ENCODE data around the gene MAPK6.
A peak's percentile ranks its signal among the peaks of the same experiment; 100 is the strongest.
"Not testable (repeated sequence)": the region's sequence is repeated elsewhere in the genome, so short reads cannot be mapped to it uniquely, and the experiment has no call there.

The MAPK6 gene

GRCh38 chr15:52078876-52079700 lies 60.1 kb downstream of the MAPK6 start:
- POLR2A ChIA-PET = no interaction called here
- peak; percentile 80 for DNase-seq (ENCODE audit: extremely low spot score)
- CTCF ChIA-PET = interaction anchor here (0.6 to 9.1 kb wide), 34 partner anchors 11 to 178 kb away, joined by 3 to 145 read pairs (median 5); partner anchors contain the start of gene LEO1
- peak; percentile 75 for TF ChIP-seq CTCF (IDR thresholded peaks at IDR 0.05; ENCODE audit: control extremely low read depth, extremely low read depth, low read depth, missing control alignments)

GRCh38 chr15:52080031-52080430 lies 61.0 kb downstream of the MAPK6 start:
- POLR2A ChIA-PET = interaction anchor here (0.6 kb wide), 1 partner anchor 26 kb away, joined by 3 read pairs; no protein-coding TSS in a partner anchor
- TF ChIP-seq CTCF (IDR thresholded peaks at IDR 0.05; ENCODE audit: control extremely low read depth, extremely low read depth, low read depth, missing control alignments) = no peak
- CTCF ChIA-PET = interaction anchor here (0.7 to 9.1 kb wide), 16 partner anchors 14 to 160 kb away, joined by 3 to 145 read pairs (median 16); partner anchors contain the start of gene LEO1
- no peak for DNase-seq (ENCODE audit: extremely low spot score)

- CTCF ChIA-PET = interaction anchor here (0.7 to 9.1 kb wide), 14 partner anchors 14 to 175 kb away, joined by 3 to 145 read pairs (median 16); no protein-coding TSS in a partner anchor
- POLR2A ChIA-PET = no interaction called here
- no peak for TF ChIP-seq CTCF (IDR thresholded peaks at IDR 0.05; ENCODE audit: control extremely low read depth, extremely low read depth, low read depth, missing control alignments)
- no peak for DNase-seq (ENCODE audit: extremely low spot score)
Measured at GRCh38 chr15:52080706-52081392, 61.8 kb downstream of the MAPK6 start.

GRCh38 chr15:52082197-52083036 lies 63.4 kb downstream of the MAPK6 start:
- no peak for TF ChIP-seq CTCF (IDR thresholded peaks at IDR 0.05; ENCODE audit: control extremely low read depth, extremely low read depth, low read depth, missing control alignments)
- peak; percentile 62 for DNase-seq (ENCODE audit: extremely low spot score)
- ChIA-PET CTCF (interaction anchor here (0.9 to 9.1 kb wide), 22 partner anchors 9 to 194 kb away, joined by 3 to 145 read pairs (median 6); no protein-coding TSS in a partner anchor), POLR2A (no interaction called here)

GRCh38 chr15:52083037-52083359 lies 64.0 kb downstream of the MAPK6 start:
- POLR2A ChIA-PET; DNase-seq (ENCODE audit: extremely low spot score): not testable (repeated sequence)
- CTCF ChIA-PET = interaction anchor here (0.9 to 9.1 kb wide), 22 partner anchors 9 to 194 kb away, joined by 3 to 145 read pairs (median 4); partner anchors contain the start of gene LEO1

GRCh38 chr15:52083603-52084002 lies 64.6 kb downstream of the MAPK6 start:
- no peak for DNase-seq (ENCODE audit: extremely low spot score)
- ChIA-PET CTCF (interaction anchor here (1.0 to 9.1 kb wide), 19 partner anchors 10 to 195 kb away, joined by 3 to 145 read pairs (median 5); partner anchors contain the start of gene LEO1), POLR2A (interaction anchor here (0.9 kb wide), 1 partner anchor 20 kb away, joined by 3 read pairs; no protein-coding TSS in a partner anchor)
- TF ChIP-seq CTCF (IDR thresholded peaks at IDR 0.05; ENCODE audit: control extremely low read depth, extremely low read depth, low read depth, missing control alignments) = no peak

Data from GM10248 (cell line).